Mammary microvascular endothelial cell (primary cell): ENCODE data around the gene LRRTM3. TPM values are rescaled to one million over a fixed set of nuclear protein-coding genes. Genes with fewer than 3 reads are reported as not detected.

Source experiments
- total RNA-seq: library from RNA; depleted of rRNA; stranded (reverse); fragments of >200 nt; gene quantifications from 2 replicates; pipeline ENCODE4 v1.2.3, GENCODE V29; 2015

Gene LRRTM3
- not detected in 2 replicates for total RNA-seq

DNA sequence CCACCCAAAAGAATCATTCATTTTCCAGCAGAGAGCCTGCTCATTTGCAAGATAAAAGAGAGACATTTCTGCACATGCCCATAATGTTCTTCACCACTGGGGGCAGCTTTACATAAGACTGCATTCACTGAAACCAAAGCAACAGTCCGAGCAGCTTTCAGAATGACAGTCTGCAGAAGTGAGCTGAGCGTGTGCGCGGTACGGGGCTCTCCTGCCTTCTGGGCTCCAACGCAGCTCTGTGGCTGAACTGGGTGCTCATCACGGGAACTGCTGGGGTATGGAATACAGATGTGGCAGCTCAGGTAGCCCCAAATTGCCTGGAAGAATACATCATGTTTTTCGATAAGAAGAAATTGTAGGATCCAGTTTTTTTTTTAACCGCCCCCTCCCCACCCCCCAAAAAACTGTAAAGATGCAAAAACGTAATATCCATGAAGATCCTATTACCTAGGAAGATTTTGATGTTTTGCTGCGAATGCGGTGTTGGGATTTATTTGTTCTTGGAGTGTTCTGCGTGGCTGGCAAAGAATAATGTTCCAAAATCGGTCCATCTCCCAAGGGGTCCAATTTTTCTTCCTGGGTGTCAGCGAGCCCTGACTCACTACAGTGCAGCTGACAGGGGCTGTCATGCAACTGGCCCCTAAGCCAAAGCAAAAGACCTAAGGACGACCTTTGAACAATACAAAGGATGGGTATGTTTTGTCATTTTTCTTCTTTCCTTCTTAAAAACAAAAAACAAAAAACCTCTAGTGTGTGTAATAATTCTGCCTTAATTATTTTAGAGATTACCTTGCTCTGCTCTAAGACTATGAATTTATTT, at the start of gene LRRTM3:
LRRTM3 (plus strand) TSS at position 141 of the 820 bp plus-strand sequence.

